Mesenchymal stem cell (in vitro differentiated cells and primary cell): ENCODE data around the gene KDM1A.

Source experiments
- DNase-seq: peaks from one replicate; pipeline ENCODE4 v3.0.0-alpha.2; 2013
- H2AFZ ChIP-seq: one replicate; pipeline ENCODE4 v1.6.1; 2013; ENCODE audit warnings: low read depth, mild to moderate bottlenecking, control low read depth, inconsistent platforms, low read length, moderate library complexity
- H2AK5ac ChIP-seq: 2 replicates; pipeline ENCODE4 v1.6.1; 2013; ENCODE audit warnings: low read length, moderate library complexity, mild to moderate bottlenecking, inconsistent platforms; ENCODE audit not compliant: severe bottlenecking
- H2BK120ac ChIP-seq: one replicate; pipeline ENCODE4 v1.6.1; 2013; ENCODE audit warnings: low read depth, mild to moderate bottlenecking, inconsistent platforms, low read length, moderate library complexity
- H2BK12ac ChIP-seq, 2 experiments: one replicate each; pipeline ENCODE4 v1.6.1; 2013; ENCODE audit warnings: inconsistent platforms in 2 of 2, low read length in 2 of 2, mild to moderate bottlenecking in 2 of 2, moderate library complexity in 2 of 2, control low read depth in 1 of 2
- H2BK15ac ChIP-seq: one replicate; pipeline ENCODE4 v1.6.1; 2013; ENCODE audit warnings: mild to moderate bottlenecking, low read depth, inconsistent platforms; ENCODE audit not compliant: poor library complexity, severe bottlenecking
- H2BK5ac ChIP-seq: 2 replicates; pipeline ENCODE4 v1.6.1; 2013; ENCODE audit warnings: low read depth, mild to moderate bottlenecking, low read length, control low read depth, inconsistent platforms; ENCODE audit not compliant: poor library complexity, severe bottlenecking
- H3K14ac ChIP-seq, 2 experiments: one replicate each; pipeline ENCODE4 v1.6.1; 2013; ENCODE audit warnings: inconsistent platforms in 2 of 2, low read length in 2 of 2, control low read depth in 1 of 2, mild to moderate bottlenecking in 1 of 2, moderate library complexity in 1 of 2
- H3K18ac ChIP-seq, 2 experiments: one replicate each; pipeline ENCODE4 v1.6.1; 2013; ENCODE audit warnings: inconsistent platforms in 2 of 2, low read length in 2 of 2, control low read depth in 1 of 2, low read depth in 1 of 2, mild to moderate bottlenecking in 1 of 2
- H3K23ac ChIP-seq, 2 experiments: one replicate each; pipeline ENCODE4 v1.6.1; 2013; ENCODE audit warnings: inconsistent platforms in 2 of 2, low read length in 2 of 2, mild to moderate bottlenecking in 2 of 2, moderate library complexity in 2 of 2, control low read depth in 1 of 2
- H3K27ac ChIP-seq: 2 replicates; pipeline ENCODE4 v1.5.1; 2013; ENCODE audit warnings: mild to moderate bottlenecking, moderate library complexity, low read length, control low read depth, inconsistent platforms; ENCODE audit not compliant: poor library complexity, severe bottlenecking
- H3K27me3 ChIP-seq, 2 experiments: 2 replicates each; pipeline versions ENCODE4 v1.6.1 to v1.7.0; 2013; ENCODE audit warnings: low read length in 2 of 2, mild to moderate bottlenecking in 2 of 2, moderate library complexity in 2 of 2, control low read depth in 1 of 2, inconsistent platforms in 1 of 2; ENCODE audit not compliant: control insufficient read depth in 1 of 2, insufficient read depth in 1 of 2
- H3K36me3 ChIP-seq, 2 experiments: 2 replicates each; pipeline versions ENCODE4 v1.6.1 to v1.7.0; 2013; ENCODE audit warnings: low read length in 2 of 2, control low read depth in 1 of 2, inconsistent platforms in 1 of 2, low read depth in 1 of 2, mild to moderate bottlenecking in 1 of 2; ENCODE audit not compliant: insufficient read depth in 2 of 2, control insufficient read depth in 1 of 2
- H3K4ac ChIP-seq, 2 experiments: one replicate each; pipeline ENCODE4 v1.6.1; 2013; ENCODE audit warnings: inconsistent platforms in 2 of 2, low read length in 2 of 2, mild to moderate bottlenecking in 2 of 2, moderate library complexity in 2 of 2, control low read depth in 1 of 2, low read depth in 1 of 2
- H3K4me1 ChIP-seq: 2 replicates; pipeline ENCODE4 v1.6.1; 2013; ENCODE audit warnings: low read depth, low read length, control low read depth; ENCODE audit not compliant: control insufficient read depth, insufficient read depth
- H3K4me2 ChIP-seq: 2 replicates; pipeline ENCODE4 v1.6.1; 2013; ENCODE audit warnings: low read length, mild to moderate bottlenecking, inconsistent platforms; ENCODE audit not compliant: poor library complexity, severe bottlenecking
- H3K4me3 ChIP-seq, 2 experiments: 2 replicates each; pipeline versions ENCODE4 v1.5.1 to v1.7.0; 2013; ENCODE audit warnings: low read length in 2 of 2, mild to moderate bottlenecking in 2 of 2, control low read depth in 1 of 2, low read depth in 1 of 2; ENCODE audit not compliant: insufficient read depth in 1 of 2
- H3K79me1 ChIP-seq: replicated peaks from 2 replicates; pipeline ENCODE4 v1.6.1; 2013; ENCODE audit warnings: mild to moderate bottlenecking, control low read depth, low read length, inconsistent platforms; ENCODE audit not compliant: poor library complexity, severe bottlenecking
- H3K9ac ChIP-seq: 2 replicates; pipeline ENCODE4 v1.7.0; 2013; ENCODE audit warnings: mild to moderate bottlenecking, low read length, moderate library complexity
- H3K9me3 ChIP-seq: 2 replicates; pipeline ENCODE4 v1.7.0; 2013; ENCODE audit warnings: mild to moderate bottlenecking, low read length; ENCODE audit not compliant: control insufficient read depth
- H4K8ac ChIP-seq: one replicate; pipeline ENCODE4 v1.6.1; 2013; ENCODE audit warnings: inconsistent platforms, mild to moderate bottlenecking, low read length, moderate library complexity
- H4K91ac ChIP-seq: one replicate; pipeline ENCODE4 v1.6.1; 2013; ENCODE audit warnings: mild to moderate bottlenecking, low read length, inconsistent platforms
- WGBS: methylation state at CpG from one replicate; pipeline ENCODE4 v1.1.7; 2013; ENCODE audit warnings: mixed read lengths; 5-methylcytosine and 5-hydroxymethylcytosine counted together

KDM1A gene

GRCh38 chr1:23098463-23099170, 79.3 kb downstream of the KDM1A start:
- H2AFZ ChIP-seq = no peak overlapping the region

GRCh38 chr1:23099171-23099536, 79.9 kb downstream of the KDM1A start:
- H3K14ac ChIP-seq = no peak overlapping the region
- H2BK12ac ChIP-seq = no peak overlapping the region
- no peak overlapping the region for H3K18ac ChIP-seq
- peaks cover 16% of the 10 kb centered on the region for H3K79me1 ChIP-seq
- H3K4ac ChIP-seq = no peak overlapping the region
- H3K9ac ChIP-seq = peak overlapping the region; percentile 56
- H3K4me3 ChIP-seq = peak overlapping the region in 1 of 2 experiments; percentile 9
- no peak overlapping the region for H2BK15ac ChIP-seq
- H3K4me1 ChIP-seq = peaks cover 8% of the 10 kb centered on the region
- no peak for DNase-seq
- H3K27me3 ChIP-seq = no peaks in the 10 kb centered on the region
- H2BK120ac ChIP-seq = no peak overlapping the region
- WGBS = no CpG with 5 or more reads among the region's 1 CpG
- no peak overlapping the region for H3K23ac ChIP-seq
- H4K91ac ChIP-seq = no peak overlapping the region
- no peak overlapping the region for H2AK5ac ChIP-seq
- peaks cover 4 to 5% of the 10 kb centered on the region in 2 experiments for H3K36me3 ChIP-seq
- no peak overlapping the region for H2AFZ ChIP-seq
- H2BK5ac ChIP-seq = no peak overlapping the region
- H3K27ac ChIP-seq = no peak overlapping the region
- no peak overlapping the region for H3K4me2 ChIP-seq
- H4K8ac ChIP-seq = no peak overlapping the region
- H3K9me3 ChIP-seq = no peaks in the 10 kb centered on the region

More at GRCh38 chr1:23098463-23099170, 79.3 kb downstream of the KDM1A start:
- H3K9ac ChIP-seq = peak overlapping the region; percentile 56
- no peak overlapping the region for H2BK12ac ChIP-seq
- no peak overlapping the region for H2BK15ac ChIP-seq
- H3K18ac ChIP-seq = no peak overlapping the region
- peaks cover 8 to 10% of the 10 kb centered on the region in 2 experiments for H3K36me3 ChIP-seq
- H2BK5ac ChIP-seq = no peak overlapping the region
- no peak overlapping the region for H4K91ac ChIP-seq
- H3K4me1 ChIP-seq = peaks cover 8% of the 10 kb centered on the region
- no peaks in the 10 kb centered on the region for H3K9me3 ChIP-seq
- no peaks in the 10 kb centered on the region for H3K27me3 ChIP-seq
- peaks cover 18% of the 10 kb centered on the region for H3K79me1 ChIP-seq
- no peak overlapping the region for H3K4me2 ChIP-seq
- H4K8ac ChIP-seq = no peak overlapping the region
- WGBS = 55% methylated on average over 11 of the region's 12 CpGs
- DNase-seq = peak; percentile 86
- H3K14ac ChIP-seq = no peak overlapping the region
- no peak overlapping the region for H3K27ac ChIP-seq
- no peak overlapping the region for H3K4ac ChIP-seq
- no peak overlapping the region for H2AK5ac ChIP-seq
- no peak overlapping the region for H3K23ac ChIP-seq
- H3K4me3 ChIP-seq = peak overlapping the region in 1 of 2 experiments; percentile 25
- no peak overlapping the region for H2BK120ac ChIP-seq

GRCh38 chr1:23100074-23100748, 80.9 kb downstream of the KDM1A start:
- H3K18ac ChIP-seq = peak overlapping the region in 1 of 2 experiments; percentile 45
- peak; percentile 99 for DNase-seq
- no peak overlapping the region for H3K23ac ChIP-seq
- H3K9ac ChIP-seq = peak overlapping the region; percentile 56
- peak overlapping the region; percentile 35 for H3K4me2 ChIP-seq
- H3K27me3 ChIP-seq = no peaks in the 10 kb centered on the region
- peaks cover 4 to 7% of the 10 kb centered on the region in 2 experiments for H3K36me3 ChIP-seq
- no peak overlapping the region for H2BK12ac ChIP-seq
- H3K9me3 ChIP-seq = no peaks in the 10 kb centered on the region
- peak overlapping the region; percentile 24 for H2BK5ac ChIP-seq
- H2BK15ac ChIP-seq = no peak overlapping the region
- peaks cover 8% of the 10 kb centered on the region for H3K4me1 ChIP-seq
- no peak overlapping the region for H3K14ac ChIP-seq
- no peak overlapping the region for H4K91ac ChIP-seq
- no peak overlapping the region for H2BK120ac ChIP-seq
- no peak overlapping the region for H2AFZ ChIP-seq
- no peak overlapping the region for H4K8ac ChIP-seq
- 8% methylated on average over 2 of the region's 3 CpGs for WGBS
- no peak overlapping the region for H2AK5ac ChIP-seq
- H3K79me1 ChIP-seq = peaks cover 14% of the 10 kb centered on the region
- peak overlapping the region in 1 of 2 experiments; percentile 6 for H3K4me3 ChIP-seq
- H3K27ac ChIP-seq = peak overlapping the region; percentile 89
- peak overlapping the region in 1 of 2 experiments; percentile 50 for H3K4ac ChIP-seq

- Histone ChIP-seq H2AFZ (no peak overlapping the region), H3K4me1 (peaks cover 8% of the 10 kb centered on the region), H3K79me1 (peaks cover 11% of the 10 kb centered on the region), H3K14ac (no peak overlapping the region), H3K36me3 (peaks cover 9 to 10% of the 10 kb centered on the region in 2 experiments), H3K18ac (no peak overlapping the region), H3K4me2 (no peak overlapping the region), H2BK15ac (no peak overlapping the region), H3K27ac (peak overlapping the region; percentile 40), H3K9ac (peak overlapping the region; percentile 44), H3K23ac (no peak overlapping the region), H4K91ac (no peak overlapping the region), H3K4ac (no peak overlapping the region), H2BK5ac (no peak overlapping the region), H4K8ac (no peak overlapping the region), H2BK12ac (no peak overlapping the region), H3K27me3 (no peaks in the 10 kb centered on the region), H2AK5ac (no peak overlapping the region), H3K9me3 (no peaks in the 10 kb centered on the region), H2BK120ac (no peak overlapping the region), H3K4me3 (peak overlapping the region in 1 of 2 experiments; percentile 14)
- 78% methylated on average over 3 of the region's 3 CpGs for WGBS
- peak; percentile 66 for DNase-seq
Observed at GRCh38 chr1:23101101-23101827, 82.0 kb downstream of the KDM1A start.
